HepG2 (cell line): ENCODE results near the gene RCBTB2. TPM values are rescaled to one million over a fixed set of nuclear protein-coding genes. Genes with fewer than 3 reads are reported as not detected.

ENCODE experiments used
- ARHGAP35 ChIP-seq: sonication (generic); formaldehyde crosslinking; IDR thresholded peaks from 2 replicates; pipeline ENCODE4 v1.9.0; 2022; ENCODE audit warnings: mild to moderate bottlenecking, inconsistent platforms, moderate library complexity, missing genetic modification reagents, borderline replicate concordance
- GABPB1 ChIP-seq: IDR thresholded peaks from 2 replicates; pipeline ENCODE4 v1.6.1; 2016; ENCODE audit warnings: mild to moderate bottlenecking, missing genetic modification reagents, moderate library complexity, missing compliant biosample characterization
- MTA3 ChIP-seq: sonication (generic); formaldehyde crosslinking; IDR thresholded peaks from 2 replicates; pipeline ENCODE4 v1.4.0; 2020; ENCODE audit warnings: missing genetic modification reagents
- PAX8 ChIP-seq: sonication (generic); formaldehyde crosslinking; IDR thresholded peaks from 2 replicates; pipeline ENCODE4 v1.8.0; 2022; ENCODE audit warnings: mild to moderate bottlenecking, missing genetic modification reagents, borderline replicate concordance
- PAXIP1 ChIP-seq: sonication (generic); formaldehyde crosslinking; conservative IDR thresholded peaks from 2 replicates; pipeline ENCODE4 v1.4.0; 2020; ENCODE audit warnings: mild to moderate bottlenecking, missing genetic modification reagents, moderate library complexity
- PRMT3 ChIP-seq: sonication (generic); formaldehyde crosslinking; IDR thresholded peaks from 2 replicates; pipeline ENCODE4 v1.8.1; 2022; ENCODE audit warnings: low read depth, mild to moderate bottlenecking, moderate library complexity, missing genetic modification reagents, borderline replicate concordance
- RBAK ChIP-seq: sonication (generic); formaldehyde crosslinking; IDR thresholded peaks from 2 replicates; pipeline ENCODE4 v1.5.1; 2020; ENCODE audit warnings: mild to moderate bottlenecking, missing genetic modification reagents
- SCMH1 ChIP-seq: sonication (generic); formaldehyde crosslinking; IDR thresholded peaks from 2 replicates; pipeline ENCODE4 v1.9.0; 2021; ENCODE audit warnings: missing genetic modification reagents, mild to moderate bottlenecking, borderline replicate concordance
- ZBTB40 ChIP-seq, 2 experiments: fragments of 450-650 bp in 1 of 2; sonication (generic) in 1 of 2; formaldehyde crosslinking in 1 of 2; IDR thresholded peaks; 2 replicates each; pipeline versions ENCODE4 v1.6.1 to v1.8.0; 2016 to 2022; ENCODE audit warnings: antibody characterized with exemption in 1 of 2, mild to moderate bottlenecking in 1 of 2, missing genetic modification reagents in 1 of 2
- ZNF432 ChIP-seq: sonication (generic); formaldehyde crosslinking; IDR thresholded peaks from 2 replicates; pipeline ENCODE4 v1.5.0; 2020; ENCODE audit warnings: missing genetic modification reagents, mild to moderate bottlenecking, borderline replicate concordance
- ZNF589 ChIP-seq: sonication (generic); formaldehyde crosslinking; conservative IDR thresholded peaks from 2 replicates; pipeline ENCODE4 v1.8.0; 2022; ENCODE audit warnings: mild to moderate bottlenecking, moderate library complexity, missing genetic modification reagents
- polyA plus RNA-seq, 8 experiments: library from polyadenylated mRNA; depleted of rRNA in 3 of 8; stranded (reverse) in 7 of 8; unstranded in 1 of 8; fragments of >200 nt; fragmentation: Illumina TruSeq in 4 of 8; extraction: Trizol in 4 of 8; gene quantifications; 2 replicates each; pipeline versions ENCODE4 v1.2.1 to v1.2.3, GENCODE V29; 2011 to 2016; ENCODE audit warnings: low read depth in 4 of 8, missing spikeins in 1 of 8, mixed read lengths in 1 of 8; ENCODE audit not compliant: insufficient read depth in 1 of 8
- total RNA-seq, 5 experiments: library from RNA; depleted of rRNA; stranded (reverse); fragments of >200 nt; fragmentation: Illumina TruSeq; extraction: Trizol; gene quantifications; 2 replicates each; pipeline ENCODE4 v1.2.3, GENCODE V29; 2016; ENCODE audit warnings: low read depth in 1 of 5

Gene RCBTB2
- total and polyA plus RNA-seq, 2 of the 13 experiments (the other 11 are each of a cell fraction or from before 2014, with no cell fraction given) = 1.9 to 2.7 TPM

- TF ChIP-seq ZBTB40 (IDR thresholded peaks at IDR 0.05) (no peak), ZBTB40 (CRISPR knock-in tag; IDR thresholded peaks at IDR 0.05) (no peak), MTA3 (CRISPR knock-in tag) (no peak), PRMT3 (no peak), ZNF432 (no peak), PAX8 (CRISPR knock-in tag) (no peak), ZNF589 (no peak), PAXIP1 (no peak), ARHGAP35 (no peak), SCMH1 (no peak), GABPB1 (no peak), RBAK (no peak)
Measured at GRCh38 chr13:48530833-48531232, 2.0 kb downstream of the RCBTB2 start (continued).
